ENCODE data around the gene TBC1D9B.

GRCh38 chr5:179875741-179876609, 31.7 kb downstream of the TBC1D9B start:
- no peak for TF ChIP-seq CTCF (IDR thresholded peaks at IDR 0.05)
- no peak for TF ChIP-seq POLR2A (IDR thresholded peaks at IDR 0.05)

Data from thyroid gland (tissue), 4 donors.